Subcutaneous adipose tissue (tissue), 4 donors: ENCODE data around the gene PLK2. TPM values are rescaled to one million over a fixed set of nuclear protein-coding genes. Genes with fewer than 3 reads are reported as not detected.

ENCODE experiments used
- total RNA-seq, 4 donors: library from RNA; depleted of rRNA; stranded (reverse); fragments of >200 nt; gene quantifications; one replicate each; pipeline ENCODE4 v1.1.0, GENCODE V29; 2016
- TF ChIP-seq, protein P1 (sequence below): fragments of 450-650 bp; IDR thresholded peaks from one replicate; pipeline ENCODE4 v1.5.1; 2016; ENCODE audit warnings: low read depth, mild to moderate bottlenecking, control low read depth, antibody characterized with exemption, moderate library complexity

Gene PLK2
- 10 to 100 TPM; 21.6 to 40.3 (median 33.9) TPM for total RNA-seq

DNA sequence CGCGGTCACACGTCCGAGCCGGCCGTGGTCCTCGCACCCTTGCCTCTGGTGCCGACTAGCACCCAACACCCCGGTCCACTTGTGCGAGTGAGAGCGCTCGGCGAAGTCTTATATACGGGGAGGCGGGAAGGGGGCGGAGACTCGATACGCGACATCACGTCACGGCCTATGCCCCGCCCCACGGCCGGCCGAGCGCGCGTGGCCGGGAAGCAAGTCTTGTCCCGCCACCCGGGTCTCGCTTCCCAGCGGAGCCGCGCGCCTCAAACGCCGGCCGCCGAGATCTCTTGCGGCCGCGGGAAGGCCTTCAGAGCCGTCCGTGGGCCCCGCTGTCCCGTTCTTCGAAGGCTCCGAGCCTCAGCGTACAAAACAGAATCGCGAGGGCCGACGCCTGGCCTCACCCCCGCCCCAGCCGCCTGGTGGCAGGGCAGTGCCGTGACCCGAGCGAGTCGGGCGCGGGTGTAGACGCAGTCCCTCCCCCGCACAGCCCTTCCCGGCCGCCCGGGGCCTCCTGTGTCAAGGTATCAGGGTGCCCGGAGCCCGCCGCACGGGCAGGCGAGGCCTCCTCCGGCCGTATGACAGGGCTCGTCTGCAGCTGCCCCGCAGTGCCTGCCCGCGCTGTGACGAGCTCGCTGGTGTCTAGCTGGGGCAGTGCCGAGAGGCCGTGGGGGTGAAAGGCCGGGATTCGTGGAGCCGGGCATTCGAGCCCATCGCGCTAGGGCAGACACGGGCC is at the start of gene PLK2:
PLK2 (minus strand) TSS at position 85 of the 730 bp plus-strand sequence. CDS start 127 bp downstream, outside the sequence.
- TF ChIP-seq, protein P1, sequence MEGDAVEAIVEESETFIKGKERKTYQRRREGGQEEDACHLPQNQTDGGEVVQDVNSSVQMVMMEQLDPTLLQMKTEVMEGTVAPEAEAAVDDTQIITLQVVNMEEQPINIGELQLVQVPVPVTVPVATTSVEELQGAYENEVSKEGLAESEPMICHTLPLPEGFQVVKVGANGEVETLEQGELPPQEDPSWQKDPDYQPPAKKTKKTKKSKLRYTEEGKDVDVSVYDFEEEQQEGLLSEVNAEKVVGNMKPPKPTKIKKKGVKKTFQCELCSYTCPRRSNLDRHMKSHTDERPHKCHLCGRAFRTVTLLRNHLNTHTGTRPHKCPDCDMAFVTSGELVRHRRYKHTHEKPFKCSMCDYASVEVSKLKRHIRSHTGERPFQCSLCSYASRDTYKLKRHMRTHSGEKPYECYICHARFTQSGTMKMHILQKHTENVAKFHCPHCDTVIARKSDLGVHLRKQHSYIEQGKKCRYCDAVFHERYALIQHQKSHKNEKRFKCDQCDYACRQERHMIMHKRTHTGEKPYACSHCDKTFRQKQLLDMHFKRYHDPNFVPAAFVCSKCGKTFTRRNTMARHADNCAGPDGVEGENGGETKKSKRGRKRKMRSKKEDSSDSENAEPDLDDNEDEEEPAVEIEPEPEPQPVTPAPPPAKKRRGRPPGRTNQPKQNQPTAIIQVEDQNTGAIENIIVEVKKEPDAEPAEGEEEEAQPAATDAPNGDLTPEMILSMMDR: no peak

DNA sequence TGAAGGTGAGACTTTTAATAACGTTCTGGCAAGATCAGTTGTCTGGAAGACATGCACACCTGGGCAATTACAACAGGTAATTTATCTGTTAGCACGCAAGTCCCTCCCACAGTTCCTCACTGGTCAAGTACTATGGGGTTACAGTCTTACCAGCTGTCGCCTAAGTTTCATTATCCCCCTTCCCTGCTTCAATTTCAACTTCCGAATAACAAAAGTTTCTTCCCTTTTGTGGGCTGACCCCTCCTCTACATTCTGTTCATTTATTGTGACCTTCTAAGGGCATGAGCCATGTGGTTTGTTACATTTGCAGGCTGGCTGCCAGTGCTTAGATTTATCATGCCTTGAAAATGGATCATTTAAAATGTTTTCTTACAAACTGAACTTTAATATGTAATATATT is 47.8 kb upstream of the PLK2 start:
- TF ChIP-seq, protein P1: no peak

DNA sequence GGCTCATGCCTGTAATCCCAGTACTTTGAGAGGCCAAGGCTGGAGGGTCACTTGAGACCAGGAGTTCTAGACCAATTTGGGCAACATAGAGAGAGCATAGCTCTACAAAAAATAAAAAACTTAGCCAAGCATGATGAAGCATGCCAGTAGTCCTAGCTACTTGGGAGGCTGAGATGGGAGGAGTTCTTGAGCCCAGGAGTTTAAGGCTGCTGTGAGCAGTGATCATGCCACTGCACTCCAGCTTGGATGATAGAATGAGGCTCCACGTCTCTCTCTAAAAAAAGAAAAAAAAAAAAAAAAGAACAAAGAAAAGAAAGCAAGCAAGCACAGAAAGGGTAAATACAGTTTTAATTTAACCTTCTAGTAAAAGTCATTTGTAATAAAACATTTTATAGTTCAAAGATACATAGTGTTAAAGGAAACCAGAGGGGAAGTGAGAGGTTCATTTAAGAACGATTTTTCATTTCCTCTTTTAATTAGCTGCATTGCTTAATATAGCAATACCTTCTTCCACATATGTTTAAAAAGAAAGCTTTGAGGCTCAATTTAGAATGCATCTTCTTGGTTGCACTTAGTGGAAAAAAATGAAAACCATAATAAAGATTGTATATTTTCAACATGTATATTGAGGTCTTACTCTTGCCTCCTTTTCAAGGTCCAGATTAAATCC is 46.2 kb upstream of the PLK2 start:
- TF ChIP-seq, protein P1: no peak

DNA sequence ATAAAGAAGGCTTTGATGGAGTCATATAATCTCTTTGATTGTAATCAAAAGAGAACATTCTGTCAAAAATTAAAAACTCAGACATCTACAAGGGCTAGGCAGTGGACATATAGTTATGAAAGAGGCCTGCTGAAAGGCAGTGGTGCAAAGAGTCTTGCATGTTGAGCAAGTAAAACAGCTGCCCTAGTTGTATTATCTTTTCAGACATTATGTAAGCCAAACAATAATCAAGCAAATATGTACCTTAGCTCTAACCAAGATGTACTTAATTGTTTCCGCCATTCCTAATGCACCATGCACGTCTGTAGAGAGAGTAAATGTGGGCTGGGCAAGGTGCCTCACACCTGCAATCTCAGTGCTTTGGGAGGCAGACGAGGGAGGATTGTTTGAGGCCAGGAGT is 45.6 kb upstream of the PLK2 start:
- TF ChIP-seq, protein P1: no peak

DNA sequence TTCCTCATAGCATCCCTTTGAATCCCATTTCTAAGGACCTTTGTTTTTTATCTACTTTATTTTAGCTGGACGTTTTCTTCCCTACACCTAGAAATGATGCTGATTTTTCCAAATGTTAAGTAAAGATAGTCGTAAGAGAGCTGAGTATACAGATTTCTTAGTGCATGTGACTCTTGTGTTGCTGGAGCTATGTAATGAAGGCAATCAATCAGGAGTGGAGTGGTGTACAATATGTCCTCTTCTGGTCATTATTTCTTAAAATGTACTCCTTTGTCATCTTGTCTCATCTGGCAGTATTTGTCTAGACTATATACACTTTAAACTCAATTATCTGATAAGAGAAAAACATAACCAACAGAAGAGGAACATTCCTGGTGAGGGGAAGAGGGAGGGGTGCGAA is 44.9 kb upstream of the PLK2 start:
- TF ChIP-seq, protein P1: no peak

DNA sequence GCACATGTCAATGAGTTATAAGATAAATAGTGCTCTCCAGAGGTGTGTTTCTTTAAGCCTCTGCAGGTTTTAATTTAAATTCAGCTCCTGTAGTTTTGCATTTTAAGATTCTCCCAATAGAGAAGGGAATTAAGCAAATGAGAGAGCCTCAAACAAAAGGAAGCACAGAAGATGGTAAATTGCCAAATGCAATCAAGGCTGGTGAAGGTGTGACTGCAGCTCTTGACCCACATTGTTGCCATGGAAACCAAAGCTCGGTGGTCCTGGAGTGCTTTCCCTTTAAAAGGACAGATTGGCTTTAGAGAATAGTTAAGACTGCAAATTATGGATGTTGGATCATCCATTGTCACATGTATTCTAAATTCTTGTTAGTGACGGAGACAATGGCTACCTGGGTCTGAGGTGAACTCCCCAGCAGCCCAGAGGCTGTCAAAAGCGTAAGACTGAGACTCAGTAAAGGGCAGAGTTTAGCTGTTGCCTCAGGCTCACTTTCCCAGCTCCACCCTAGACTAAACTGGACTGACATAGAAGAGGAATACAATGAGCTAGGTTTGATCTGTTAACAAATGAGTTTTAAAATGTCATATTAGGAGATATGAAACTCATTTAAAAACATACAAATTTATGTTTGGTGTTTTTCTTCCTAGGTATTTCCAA is 43.6 kb upstream of the PLK2 start:
- TF ChIP-seq, protein P1: no peak

DNA sequence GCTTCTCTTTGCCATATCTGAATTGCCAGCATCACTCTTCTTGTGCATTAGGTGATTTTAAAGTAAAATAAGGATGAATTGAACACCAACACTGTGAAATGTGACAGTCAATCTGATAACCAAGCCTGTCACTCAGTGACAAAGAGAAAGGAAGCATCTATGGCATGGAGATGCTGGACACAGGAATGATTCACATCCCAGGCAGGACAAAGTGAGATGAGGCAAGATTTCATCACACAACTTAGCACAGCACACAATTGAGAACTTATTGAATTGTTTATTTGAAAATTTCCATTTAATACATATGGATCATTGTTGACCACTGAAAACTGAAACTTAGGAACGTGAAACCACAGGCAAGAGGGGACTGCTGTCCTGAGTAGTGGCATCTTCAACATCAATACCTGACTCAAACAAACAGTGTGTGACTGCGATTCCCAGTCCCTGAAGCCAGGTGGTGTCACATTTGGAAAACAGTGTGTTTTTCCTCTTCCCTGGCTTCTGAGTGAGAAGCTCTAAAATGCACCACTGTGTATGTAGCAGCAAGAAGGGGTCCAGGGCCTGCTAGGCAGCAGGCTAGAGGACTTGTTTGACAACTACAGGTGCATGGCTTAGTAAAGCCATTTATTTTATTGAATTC is 42.0 kb upstream of the PLK2 start:
- TF ChIP-seq, protein P1: no peak
